Thoracic aorta (tissue), 2 donors: ENCODE results near the gene LRRFIP1. TPM values are rescaled to one million over a fixed set of nuclear protein-coding genes. Genes with fewer than 3 reads are reported as not detected.

Source experiments
- ATAC-seq: fragments of 150-250 bp; one replicate; pipeline ENCODE4 v1.8.0; 2017; ENCODE audit warnings: low read depth; ENCODE audit not compliant: insufficient number of reproducible peaks, low FRiP score
- DNase-seq: peaks from one replicate; pipeline ENCODE4 v3.0.0-alpha.2; 2020; ENCODE audit warnings: low spot score
- H3K27ac ChIP-seq, 2 donors: fragments of 200-600 bp; sonication (generic); 1 replicate in 1 of 2; 2 replicates in 1 of 2; pipeline ENCODE4 v1.5.1; 2016; ENCODE audit warnings: mild to moderate bottlenecking in 2 of 2, moderate library complexity in 2 of 2
- H3K27me3 ChIP-seq: fragments of 200-600 bp; sonication (generic); replicated peaks from 2 replicates; pipeline ENCODE4 v1.6.0; 2016; ENCODE audit warnings: mild to moderate bottlenecking; ENCODE audit not compliant: insufficient read depth
- H3K36me3 ChIP-seq: fragments of 200-600 bp; sonication (generic); one replicate; pipeline ENCODE4 v1.5.1; 2016
- H3K4me1 ChIP-seq, 2 donors: fragments of 200-600 bp; sonication (generic); 1 replicate in 1 of 2; 2 replicates in 1 of 2; pipeline versions ENCODE4 v1.5.1 to v1.6.0; 2016; ENCODE audit warnings: low read depth in 2 of 2, mild to moderate bottlenecking in 1 of 2; ENCODE audit not compliant: control insufficient read depth in 1 of 2
- H3K4me3 ChIP-seq: fragments of 200-600 bp; sonication (generic); 2 replicates; pipeline ENCODE4 v1.5.1; 2016; ENCODE audit warnings: mild to moderate bottlenecking
- H3K9me3 ChIP-seq: fragments of 200-600 bp; sonication (generic); 2 replicates; pipeline ENCODE4 v1.5.1; 2016
- CTCF ChIP-seq: fragments of 200-600 bp; sonication (generic); IDR thresholded peaks from one replicate; pipeline ENCODE4 v1.5.1; 2019; ENCODE audit warnings: antibody characterized with exemption
- total RNA-seq, 2 donors: library from RNA; depleted of rRNA; stranded (reverse); fragments of >200 nt; gene quantifications; one replicate each; pipeline versions ENCODE4 v1.1.0 to v1.2.3, GENCODE V29; 2016

The LRRFIP1 gene
- total RNA-seq, 2 donors from 2014 or later: 196 to 244 TPM

GRCh38 chr2:237715459-237715947 is 88.1 kb downstream of the LRRFIP1 start:
- peak overlapping the region; percentile 39 for H3K4me3 ChIP-seq
- H3K4me1 ChIP-seq: peaks cover 17 to 48% of the 10 kb centered on the region in 2 donors
- DNase-seq: no peak
- no peak for TF ChIP-seq CTCF
- peak; percentile 26 for ATAC-seq
- no peaks in the 10 kb centered on the region for H3K9me3 ChIP-seq
- peaks cover 7% of the 10 kb centered on the region for H3K36me3 ChIP-seq
- no peaks in the 10 kb centered on the region for H3K27me3 ChIP-seq
- peak overlapping the region; percentile 73 to 81 for H3K27ac ChIP-seq

- peaks cover 7% of the 10 kb centered on the region for H3K36me3 ChIP-seq
- no peaks in the 10 kb centered on the region for H3K9me3 ChIP-seq
- peak overlapping the region; percentile 73 to 81 for H3K27ac ChIP-seq
- DNase-seq: no peak
- no peak for ATAC-seq
- TF ChIP-seq CTCF: no peak
- H3K4me1 ChIP-seq: peaks cover 17 to 48% of the 10 kb centered on the region in 2 donors
- H3K4me3 ChIP-seq: peak overlapping the region; percentile 39
- H3K27me3 ChIP-seq: no peaks in the 10 kb centered on the region
These were observed 88.6 kb downstream of the LRRFIP1 start for GRCh38 chr2:237716011-237716410.

- Histone ChIP-seq H3K27ac (peak overlapping the region; percentile 73 to 81), H3K27me3 (no peaks in the 10 kb centered on the region), H3K4me3 (no peak overlapping the region), H3K4me1 (peaks cover 19 to 42% of the 10 kb centered on the region in 2 donors), H3K9me3 (no peaks in the 10 kb centered on the region), H3K36me3 (peaks cover 7% of the 10 kb centered on the region)
- TF ChIP-seq CTCF: no peak
- ATAC-seq (no peak), DNase-seq (no peak)
These were observed 90.2 kb downstream of the LRRFIP1 start for GRCh38 chr2:237717366-237718276.

- Histone ChIP-seq H3K4me3 (no peak overlapping the region), H3K27ac (peak overlapping the region in 1 of 2 donors; percentile 6), H3K36me3 (peaks cover 7% of the 10 kb centered on the region), H3K4me1 (peaks cover 19 to 36% of the 10 kb centered on the region in 2 donors), H3K9me3 (no peaks in the 10 kb centered on the region), H3K27me3 (no peaks in the 10 kb centered on the region)
- TF ChIP-seq CTCF: no peak
- ATAC-seq (no peak), DNase-seq (no peak)
These were observed 90.9 kb downstream of the LRRFIP1 start for GRCh38 chr2:237718277-237718634.

DNA sequence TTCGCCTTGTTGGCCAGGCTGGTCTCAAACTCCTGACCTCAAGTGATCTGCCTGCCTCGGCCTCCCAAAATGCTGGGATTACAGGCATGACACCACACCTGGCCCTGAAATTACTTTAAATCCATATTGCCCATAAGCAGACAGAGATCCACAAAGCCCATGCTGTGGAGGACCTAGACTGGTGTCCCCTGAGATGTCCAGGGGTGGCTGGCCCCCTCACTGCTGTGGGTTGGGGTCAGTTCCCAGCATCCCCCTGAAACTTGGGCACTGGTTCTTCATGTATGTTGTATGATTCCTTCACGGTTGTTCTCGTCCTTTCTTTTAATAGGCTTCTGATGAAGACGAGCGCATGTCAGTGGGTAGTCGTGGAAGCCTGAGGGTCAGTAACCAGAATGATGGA is 93.1 kb downstream of the LRRFIP1 start:
- no peak for DNase-seq

More for the DNA sequence above, 93.1 kb downstream of the LRRFIP1 start:
- H3K4me1 ChIP-seq: peaks cover 25 to 38% of the 10 kb centered on the region in 2 donors
- peaks cover 7% of the 10 kb centered on the region for H3K36me3 ChIP-seq
- TF ChIP-seq CTCF: no peak
- no peaks in the 10 kb centered on the region for H3K27me3 ChIP-seq
- ATAC-seq: no peak
- no peaks in the 10 kb centered on the region for H3K9me3 ChIP-seq
- peak overlapping the region in 1 of 2 donors; percentile 4 for H3K27ac ChIP-seq
- no peak overlapping the region for H3K4me3 ChIP-seq
